Measurements from ENCODE around the gene L3HYPDH. TPM values are rescaled to one million over a fixed set of nuclear protein-coding genes. Genes with fewer than 3 reads are reported as not detected.

The L3HYPDH gene
- total RNA-seq, 1 experiment from 2014 or later: 13.7 TPM

GRCh38 chr14:59484639-59485175, 499 bp upstream of the L3HYPDH start:
- H3K9me3 ChIP-seq (replicated peaks): no peaks in the 10 kb centered on the region
- DNase-seq: no peak

GRCh38 chr14:59483363-59483762, 845 bp downstream of the L3HYPDH start:
- no peaks in the 10 kb centered on the region for H3K9me3 ChIP-seq (replicated peaks)
- H3K36me3 ChIP-seq: peaks cover 11% of the 10 kb centered on the region
- peak; percentile 35 to 45 for DNase-seq
- peak overlapping the region; percentile 93 for H3K27ac ChIP-seq
- H3K4me3 ChIP-seq: peak overlapping the region; percentile 94
- peaks cover 5% of the 10 kb centered on the region; the same call in 1 of the 2 replicates for H3K4me1 ChIP-seq
- no peaks in the 10 kb centered on the region for H3K27me3 ChIP-seq

More at GRCh38 chr14:59484639-59485175, 499 bp upstream of the L3HYPDH start:
- Histone ChIP-seq H3K4me1 (peaks cover 5% of the 10 kb centered on the region; the same call in 1 of the 2 replicates), H3K27ac (peak overlapping the region; percentile 93), H3K27me3 (no peaks in the 10 kb centered on the region), H3K36me3 (peaks cover 18% of the 10 kb centered on the region), H3K4me3 (peak overlapping the region; percentile 94)

GRCh38 chr14:59482541-59483331, 1.5 kb downstream of the L3HYPDH start:
- Histone ChIP-seq H3K27ac (peak overlapping the region; percentile 93), H3K4me3 (peak overlapping the region; percentile 94), H3K9me3 (replicated peaks) (no peaks in the 10 kb centered on the region), H3K27me3 (no peaks in the 10 kb centered on the region), H3K36me3 (peaks cover 11% of the 10 kb centered on the region), H3K4me1 (peaks cover 5% of the 10 kb centered on the region; the same call in 1 of the 2 replicates)
- DNase-seq: peak; percentile 45 to 47

GRCh38 chr14:59481871-59482540, 2.2 kb downstream of the L3HYPDH start:
- H3K4me3 ChIP-seq: peak overlapping the region; percentile 94
- DNase-seq: peak in 1 of 2 experiments; percentile 13
- H3K4me1 ChIP-seq: peaks cover 5% of the 10 kb centered on the region; the same call in 1 of the 2 replicates
- H3K27me3 ChIP-seq: no peaks in the 10 kb centered on the region
- H3K36me3 ChIP-seq: peaks cover 12% of the 10 kb centered on the region
- peak overlapping the region; percentile 93 for H3K27ac ChIP-seq
- H3K9me3 ChIP-seq (replicated peaks): no peaks in the 10 kb centered on the region

GRCh38 chr14:59481407-59481806, 2.8 kb downstream of the L3HYPDH start:
- Histone ChIP-seq H3K27me3 (no peaks in the 10 kb centered on the region), H3K27ac (no peak overlapping the region), H3K9me3 (replicated peaks) (no peaks in the 10 kb centered on the region), H3K4me1 (peaks cover 5% of the 10 kb centered on the region; the same call in 1 of the 2 replicates), H3K36me3 (peaks cover 15% of the 10 kb centered on the region), H3K4me3 (no peak overlapping the region)
- no peak for DNase-seq

GRCh38 chr14:59480166-59480565, 4.0 kb downstream of the L3HYPDH start:
- Histone ChIP-seq H3K36me3 (peaks cover 20% of the 10 kb centered on the region), H3K27me3 (no peaks in the 10 kb centered on the region), H3K4me1 (peaks cover 5% of the 10 kb centered on the region; the same call in 1 of the 2 replicates), H3K27ac (no peak overlapping the region), H3K9me3 (replicated peaks) (no peaks in the 10 kb centered on the region), H3K4me3 (no peak overlapping the region)
- no peak for DNase-seq

- peaks cover 13% of the 10 kb centered on the region for H3K4me1 ChIP-seq
- peaks cover 25% of the 10 kb centered on the region for H3K36me3 ChIP-seq
- no peak for DNase-seq
- H3K4me3 ChIP-seq: no peak overlapping the region
- H3K9me3 ChIP-seq (replicated peaks): no peaks in the 10 kb centered on the region
- H3K27ac ChIP-seq: no peak overlapping the region
- H3K27me3 ChIP-seq: no peaks in the 10 kb centered on the region
Measured at GRCh38 chr14:59478540-59478939, 5.7 kb downstream of the L3HYPDH start.

GRCh38 chr14:59475709-59476108, 8.5 kb downstream of the L3HYPDH start:
- no peak overlapping the region for H3K4me3 ChIP-seq
- no peak for DNase-seq
- H3K9me3 ChIP-seq (replicated peaks): no peaks in the 10 kb centered on the region
- peaks cover 44% of the 10 kb centered on the region for H3K36me3 ChIP-seq
- H3K27me3 ChIP-seq: no peaks in the 10 kb centered on the region
- peaks cover 7% of the 10 kb centered on the region for H3K4me1 ChIP-seq
- H3K27ac ChIP-seq: no peak overlapping the region

GRCh38 chr14:59474172-59474571, 10.0 kb downstream of the L3HYPDH start:
- Histone ChIP-seq H3K27me3 (no peaks in the 10 kb centered on the region), H3K9me3 (replicated peaks) (no peaks in the 10 kb centered on the region), H3K27ac (no peak overlapping the region), H3K4me1 (peaks cover 7% of the 10 kb centered on the region), H3K36me3 (peaks cover 44% of the 10 kb centered on the region), H3K4me3 (no peak overlapping the region)
- peak; percentile 39 to 68 for DNase-seq

GRCh38 chr14:59465316-59466135, 18.7 kb downstream of the L3HYPDH start, which contains the start of gene GPR135:
GPR135 (minus strand) TSS chr14:59465380; CDS start chr14:59465226, 154 bp downstream.
- DNase-seq: no peak
- no peak within 1 kb of the TSS for H3K27ac ChIP-seq
- no peaks in the 10 kb centered on the region for H3K9me3 ChIP-seq (replicated peaks)
- no peaks in the 10 kb centered on the region for H3K27me3 ChIP-seq
- peaks cover 30% of the 10 kb centered on the region for H3K36me3 ChIP-seq
- H3K4me3 ChIP-seq: no peak within 1 kb of the TSS
- H3K4me1 ChIP-seq: peaks cover 6% of the 10 kb centered on the region; the same call in 1 of the 2 replicates

GRCh38 chr14:59464486-59465315, 19.5 kb downstream of the L3HYPDH start:
- H3K27me3 ChIP-seq: no peaks in the 10 kb centered on the region
- H3K4me3 ChIP-seq: no peak overlapping the region
- peaks cover 33% of the 10 kb centered on the region for H3K36me3 ChIP-seq
- H3K4me1 ChIP-seq: peaks cover 6% of the 10 kb centered on the region; the same call in 1 of the 2 replicates
- no peak for DNase-seq
- no peaks in the 10 kb centered on the region for H3K9me3 ChIP-seq (replicated peaks)
- H3K27ac ChIP-seq: no peak overlapping the region

- DNase-seq: no peak
- Histone ChIP-seq H3K4me1 (peaks cover 6% of the 10 kb centered on the region; the same call in 1 of the 2 replicates), H3K36me3 (peaks cover 33% of the 10 kb centered on the region), H3K27me3 (no peaks in the 10 kb centered on the region), H3K27ac (no peak overlapping the region), H3K4me3 (no peak overlapping the region), H3K9me3 (replicated peaks) (no peaks in the 10 kb centered on the region)
Measured at GRCh38 chr14:59463787-59464485, 20.3 kb downstream of the L3HYPDH start.

GRCh38 chr14:59461891-59462290, 22.3 kb downstream of the L3HYPDH start:
- Histone ChIP-seq H3K4me1 (peaks cover 6% of the 10 kb centered on the region; the same call in 1 of the 2 replicates), H3K36me3 (peaks cover 48% of the 10 kb centered on the region), H3K27ac (no peak overlapping the region), H3K9me3 (replicated peaks) (no peaks in the 10 kb centered on the region), H3K27me3 (no peaks in the 10 kb centered on the region), H3K4me3 (no peak overlapping the region)
- DNase-seq: no peak
